GM13977 (cell line): ENCODE measurements around the gene FIP1L1.

Source experiments
- DNase-seq: peaks from one replicate; pipeline ENCODE4 v3.0.0; 2012; ENCODE audit warnings: low spot score
- CTCF ChIP-seq: IDR thresholded peaks from 2 replicates; pipeline ENCODE4 v1.5.1; 2012; ENCODE audit warnings: mild to moderate bottlenecking, control low read depth; ENCODE audit not compliant: insufficient read depth; ENCODE audit errors: extremely low read depth, missing control alignments
- in situ Hi-C: fragments of 300-500 bp; cut with MboI; formaldehyde crosslinking; loops from one replicate; pipeline ENCODE4 v1.12.0; 2022; ENCODE audit warnings: low sequenced_read_pairs, low pct_unique_long_range_greater_than_20kb, mixed read lengths, inconsistent platforms; ENCODE audit not compliant: unreplicated experiment

Gene FIP1L1

DNA sequence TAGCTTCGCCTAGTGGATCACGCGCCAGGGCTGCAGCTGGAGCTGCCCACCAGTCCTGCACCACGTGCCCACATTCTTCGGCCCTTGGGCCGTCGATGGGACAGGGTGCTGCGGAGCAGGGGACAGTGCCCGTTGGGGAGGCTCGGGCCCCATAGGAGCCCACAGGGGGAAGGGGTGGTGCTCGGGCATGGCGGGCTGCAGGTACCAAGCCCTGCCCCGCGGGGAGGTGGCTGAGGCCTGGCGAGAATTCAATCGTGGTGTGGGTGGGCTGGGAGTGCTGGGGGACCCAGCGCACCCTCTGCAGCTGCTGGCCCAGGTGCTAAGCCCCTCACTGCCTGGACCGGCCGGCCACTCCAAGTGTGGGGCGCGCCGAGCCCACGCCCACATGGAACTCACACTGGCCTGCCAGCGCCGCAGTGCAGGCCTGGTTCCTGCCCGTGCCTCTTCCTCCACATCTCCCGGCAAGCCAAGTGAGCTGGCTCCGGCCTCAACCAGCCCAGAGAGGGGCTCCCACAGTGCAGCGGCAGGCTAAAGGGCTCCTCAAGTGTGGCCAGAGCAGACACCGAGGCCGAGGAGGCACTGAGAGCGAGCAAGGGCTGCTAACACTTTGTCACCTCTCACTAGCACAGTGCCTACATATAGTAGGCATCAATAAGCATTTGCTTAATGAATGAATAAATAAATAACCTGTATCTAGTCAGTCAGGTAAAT, 23.3 kb upstream of the FIP1L1 start:
- no peak for TF ChIP-seq CTCF
- DNase-seq, result no peak
- in situ Hi-C loops, result no loop called here

- DNase-seq, result no peak
- in situ Hi-C loops, result no loop called here
- TF ChIP-seq CTCF, result no peak
These were observed 21.4 kb upstream of the FIP1L1 start for GRCh38 chr4:53355930-53356521.

DNA sequence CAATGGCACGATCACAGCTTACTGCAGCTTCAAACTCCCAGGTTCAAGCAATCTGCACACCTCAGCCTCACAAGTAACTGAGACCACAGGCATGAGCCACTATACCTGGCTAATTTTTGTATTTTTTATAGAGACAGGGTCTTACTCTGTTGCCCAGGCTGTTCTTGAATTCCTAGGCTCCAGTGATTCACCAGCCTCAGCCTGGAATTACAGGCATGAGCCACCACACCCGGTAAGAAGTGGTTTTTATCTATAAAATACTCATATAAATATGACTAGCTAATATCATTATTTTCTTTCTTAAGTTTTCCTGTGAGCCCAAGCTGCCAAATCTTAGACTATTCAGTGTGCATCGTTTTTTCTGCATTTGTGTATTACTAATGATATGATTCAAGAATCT, 16.0 kb upstream of the FIP1L1 start:
- DNase-seq, result no peak
- in situ Hi-C loops, result no loop called here
- TF ChIP-seq CTCF, result no peak

- in situ Hi-C loops, result no loop called here
- no peak for TF ChIP-seq CTCF
- no peak for DNase-seq
These were observed 15.3 kb upstream of the FIP1L1 start for GRCh38 chr4:53362093-53362492.

- TF ChIP-seq CTCF, result no peak
- DNase-seq, result no peak
- in situ Hi-C loops, result no loop called here
These were observed 12.8 kb upstream of the FIP1L1 start for GRCh38 chr4:53364624-53365023.

DNA sequence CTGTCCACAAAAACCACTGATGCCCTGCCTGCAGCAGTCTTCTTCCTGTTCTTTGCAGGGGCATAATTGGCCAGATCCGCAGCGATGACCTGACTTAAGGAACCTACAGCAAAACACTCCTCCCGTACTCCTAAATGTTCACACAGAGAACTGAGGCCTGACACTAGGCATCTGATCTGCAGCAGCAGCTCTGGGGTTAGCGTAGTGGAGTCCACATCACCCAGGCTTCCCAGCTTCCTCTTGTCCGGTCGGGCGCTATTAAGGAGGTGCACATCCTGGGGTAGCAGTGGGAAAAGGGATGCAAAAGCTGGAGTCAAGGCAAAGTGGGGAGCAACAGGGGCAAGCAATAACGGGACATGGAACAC, 12.3 kb upstream of the FIP1L1 start:
- no peak for DNase-seq
- TF ChIP-seq CTCF, result no peak
- in situ Hi-C loops, result no loop called here
